ENCODE measurements around the gene TCEA2. TPM values are rescaled to one million over a fixed set of nuclear protein-coding genes. Genes with fewer than 3 reads are reported as not detected.

Gene TCEA2
- total and polyA plus RNA-seq, 2 of the 13 experiments (the other 11 are each of a cell fraction or from before 2014, with no cell fraction given), result 28.1 to 33.7 TPM

DNA sequence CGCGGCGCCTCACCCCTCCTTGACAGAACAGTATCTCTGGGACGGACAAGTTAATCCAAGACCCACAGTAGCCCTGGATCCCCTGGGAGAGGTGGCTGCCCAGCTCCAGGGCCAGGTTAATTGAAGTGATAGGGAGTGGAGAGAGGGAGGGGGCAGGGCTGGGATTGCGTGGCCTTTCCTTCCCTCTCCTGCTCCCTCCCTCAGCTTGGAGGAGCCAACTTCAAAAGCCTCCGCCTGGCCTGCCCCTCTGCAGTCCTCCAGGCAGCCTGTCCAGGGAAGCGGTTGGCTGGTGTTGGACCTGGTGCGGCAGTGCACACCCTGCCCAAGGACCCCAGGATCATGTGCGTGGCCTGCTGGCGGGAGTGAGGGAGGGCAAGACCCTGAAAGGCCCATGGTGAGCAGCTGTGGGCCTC, 27.1 kb upstream of the TCEA2 start, which contains the start of gene C20orf204 (continued):
- TF ChIP-seq, protein P1, sequence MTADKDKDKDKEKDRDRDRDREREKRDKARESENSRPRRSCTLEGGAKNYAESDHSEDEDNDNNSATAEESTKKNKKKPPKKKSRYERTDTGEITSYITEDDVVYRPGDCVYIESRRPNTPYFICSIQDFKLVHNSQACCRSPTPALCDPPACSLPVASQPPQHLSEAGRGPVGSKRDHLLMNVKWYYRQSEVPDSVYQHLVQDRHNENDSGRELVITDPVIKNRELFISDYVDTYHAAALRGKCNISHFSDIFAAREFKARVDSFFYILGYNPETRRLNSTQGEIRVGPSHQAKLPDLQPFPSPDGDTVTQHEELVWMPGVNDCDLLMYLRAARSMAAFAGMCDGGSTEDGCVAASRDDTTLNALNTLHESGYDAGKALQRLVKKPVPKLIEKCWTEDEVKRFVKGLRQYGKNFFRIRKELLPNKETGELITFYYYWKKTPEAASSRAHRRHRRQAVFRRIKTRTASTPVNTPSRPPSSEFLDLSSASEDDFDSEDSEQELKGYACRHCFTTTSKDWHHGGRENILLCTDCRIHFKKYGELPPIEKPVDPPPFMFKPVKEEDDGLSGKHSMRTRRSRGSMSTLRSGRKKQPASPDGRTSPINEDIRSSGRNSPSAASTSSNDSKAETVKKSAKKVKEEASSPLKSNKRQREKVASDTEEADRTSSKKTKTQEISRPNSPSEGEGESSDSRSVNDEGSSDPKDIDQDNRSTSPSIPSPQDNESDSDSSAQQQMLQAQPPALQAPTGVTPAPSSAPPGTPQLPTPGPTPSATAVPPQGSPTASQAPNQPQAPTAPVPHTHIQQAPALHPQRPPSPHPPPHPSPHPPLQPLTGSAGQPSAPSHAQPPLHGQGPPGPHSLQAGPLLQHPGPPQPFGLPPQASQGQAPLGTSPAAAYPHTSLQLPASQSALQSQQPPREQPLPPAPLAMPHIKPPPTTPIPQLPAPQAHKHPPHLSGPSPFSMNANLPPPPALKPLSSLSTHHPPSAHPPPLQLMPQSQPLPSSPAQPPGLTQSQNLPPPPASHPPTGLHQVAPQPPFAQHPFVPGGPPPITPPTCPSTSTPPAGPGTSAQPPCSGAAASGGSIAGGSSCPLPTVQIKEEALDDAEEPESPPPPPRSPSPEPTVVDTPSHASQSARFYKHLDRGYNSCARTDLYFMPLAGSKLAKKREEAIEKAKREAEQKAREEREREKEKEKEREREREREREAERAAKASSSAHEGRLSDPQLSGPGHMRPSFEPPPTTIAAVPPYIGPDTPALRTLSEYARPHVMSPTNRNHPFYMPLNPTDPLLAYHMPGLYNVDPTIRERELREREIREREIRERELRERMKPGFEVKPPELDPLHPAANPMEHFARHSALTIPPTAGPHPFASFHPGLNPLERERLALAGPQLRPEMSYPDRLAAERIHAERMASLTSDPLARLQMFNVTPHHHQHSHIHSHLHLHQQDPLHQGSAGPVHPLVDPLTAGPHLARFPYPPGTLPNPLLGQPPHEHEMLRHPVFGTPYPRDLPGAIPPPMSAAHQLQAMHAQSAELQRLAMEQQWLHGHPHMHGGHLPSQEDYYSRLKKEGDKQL (CRISPR knock-in tag; IDR thresholded peaks at IDR 0.05; ENCODE audit: low read depth), result 0 out of 2 replicates have a peak, but pooled peaks have one; percentile 50
- TF ChIP-seq, protein P2, sequence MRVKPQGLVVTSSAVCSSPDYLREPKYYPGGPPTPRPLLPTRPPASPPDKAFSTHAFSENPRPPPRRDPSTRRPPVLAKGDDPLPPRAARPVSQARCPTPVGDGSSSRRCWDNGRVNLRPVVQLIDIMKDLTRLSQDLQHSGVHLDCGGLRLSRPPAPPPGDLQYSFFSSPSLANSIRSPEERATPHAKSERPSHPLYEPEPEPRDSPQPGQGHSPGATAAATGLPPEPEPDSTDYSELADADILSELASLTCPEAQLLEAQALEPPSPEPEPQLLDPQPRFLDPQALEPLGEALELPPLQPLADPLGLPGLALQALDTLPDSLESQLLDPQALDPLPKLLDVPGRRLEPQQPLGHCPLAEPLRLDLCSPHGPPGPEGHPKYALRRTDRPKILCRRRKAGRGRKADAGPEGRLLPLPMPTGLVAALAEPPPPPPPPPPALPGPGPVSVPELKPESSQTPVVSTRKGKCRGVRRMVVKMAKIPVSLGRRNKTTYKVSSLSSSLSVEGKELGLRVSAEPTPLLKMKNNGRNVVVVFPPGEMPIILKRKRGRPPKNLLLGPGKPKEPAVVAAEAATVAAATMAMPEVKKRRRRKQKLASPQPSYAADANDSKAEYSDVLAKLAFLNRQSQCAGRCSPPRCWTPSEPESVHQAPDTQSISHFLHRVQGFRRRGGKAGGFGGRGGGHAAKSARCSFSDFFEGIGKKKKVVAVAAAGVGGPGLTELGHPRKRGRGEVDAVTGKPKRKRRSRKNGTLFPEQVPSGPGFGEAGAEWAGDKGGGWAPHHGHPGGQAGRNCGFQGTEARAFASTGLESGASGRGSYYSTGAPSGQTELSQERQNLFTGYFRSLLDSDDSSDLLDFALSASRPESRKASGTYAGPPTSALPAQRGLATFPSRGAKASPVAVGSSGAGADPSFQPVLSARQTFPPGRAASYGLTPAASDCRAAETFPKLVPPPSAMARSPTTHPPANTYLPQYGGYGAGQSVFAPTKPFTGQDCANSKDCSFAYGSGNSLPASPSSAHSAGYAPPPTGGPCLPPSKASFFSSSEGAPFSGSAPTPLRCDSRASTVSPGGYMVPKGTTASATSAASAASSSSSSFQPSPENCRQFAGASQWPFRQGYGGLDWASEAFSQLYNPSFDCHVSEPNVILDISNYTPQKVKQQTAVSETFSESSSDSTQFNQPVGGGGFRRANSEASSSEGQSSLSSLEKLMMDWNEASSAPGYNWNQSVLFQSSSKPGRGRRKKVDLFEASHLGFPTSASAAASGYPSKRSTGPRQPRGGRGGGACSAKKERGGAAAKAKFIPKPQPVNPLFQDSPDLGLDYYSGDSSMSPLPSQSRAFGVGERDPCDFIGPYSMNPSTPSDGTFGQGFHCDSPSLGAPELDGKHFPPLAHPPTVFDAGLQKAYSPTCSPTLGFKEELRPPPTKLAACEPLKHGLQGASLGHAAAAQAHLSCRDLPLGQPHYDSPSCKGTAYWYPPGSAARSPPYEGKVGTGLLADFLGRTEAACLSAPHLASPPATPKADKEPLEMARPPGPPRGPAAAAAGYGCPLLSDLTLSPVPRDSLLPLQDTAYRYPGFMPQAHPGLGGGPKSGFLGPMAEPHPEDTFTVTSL (CRISPR knock-in tag; IDR thresholded peaks at IDR 0.05; ENCODE audit: borderline replicate concordance), result no peak
- peak; percentile 52; the same call in 1 of the 2 replicates for TF ChIP-seq DNMT1 (CRISPR knock-in tag; IDR thresholded peaks at IDR 0.05)
- 0 out of 2 replicates have a peak, but pooled peaks have one; percentile 34 for TF ChIP-seq ZNF12 (CRISPR knock-in tag; IDR thresholded peaks at IDR 0.05)
- TF ChIP-seq, protein P3, sequence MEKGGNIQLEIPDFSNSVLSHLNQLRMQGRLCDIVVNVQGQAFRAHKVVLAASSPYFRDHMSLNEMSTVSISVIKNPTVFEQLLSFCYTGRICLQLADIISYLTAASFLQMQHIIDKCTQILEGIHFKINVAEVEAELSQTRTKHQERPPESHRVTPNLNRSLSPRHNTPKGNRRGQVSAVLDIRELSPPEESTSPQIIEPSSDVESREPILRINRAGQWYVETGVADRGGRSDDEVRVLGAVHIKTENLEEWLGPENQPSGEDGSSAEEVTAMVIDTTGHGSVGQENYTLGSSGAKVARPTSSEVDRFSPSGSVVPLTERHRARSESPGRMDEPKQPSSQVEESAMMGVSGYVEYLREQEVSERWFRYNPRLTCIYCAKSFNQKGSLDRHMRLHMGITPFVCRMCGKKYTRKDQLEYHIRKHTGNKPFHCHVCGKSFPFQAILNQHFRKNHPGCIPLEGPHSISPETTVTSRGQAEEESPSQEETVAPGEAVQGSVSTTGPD (CRISPR knock-in tag; IDR thresholded peaks at IDR 0.05), result no peak; the same call in 1 of the 2 replicates
- TF ChIP-seq KDM5A (IDR thresholded peaks at IDR 0.05; ENCODE audit: borderline replicate concordance, low read length), result no peak; the same call in 1 of the 2 replicates
- 0 out of 2 replicates have a peak, but pooled peaks have one; percentile 13 for TF ChIP-seq GZF1 (CRISPR knock-in tag; IDR thresholded peaks at IDR 0.05)
- TF ChIP-seq, protein P4, sequence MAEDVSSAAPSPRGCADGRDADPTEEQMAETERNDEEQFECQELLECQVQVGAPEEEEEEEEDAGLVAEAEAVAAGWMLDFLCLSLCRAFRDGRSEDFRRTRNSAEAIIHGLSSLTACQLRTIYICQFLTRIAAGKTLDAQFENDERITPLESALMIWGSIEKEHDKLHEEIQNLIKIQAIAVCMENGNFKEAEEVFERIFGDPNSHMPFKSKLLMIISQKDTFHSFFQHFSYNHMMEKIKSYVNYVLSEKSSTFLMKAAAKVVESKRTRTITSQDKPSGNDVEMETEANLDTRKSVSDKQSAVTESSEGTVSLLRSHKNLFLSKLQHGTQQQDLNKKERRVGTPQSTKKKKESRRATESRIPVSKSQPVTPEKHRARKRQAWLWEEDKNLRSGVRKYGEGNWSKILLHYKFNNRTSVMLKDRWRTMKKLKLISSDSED (CRISPR knock-in tag; IDR thresholded peaks at IDR 0.05), result no peak
- TF ChIP-seq ZNF225 (CRISPR knock-in tag; IDR thresholded peaks at IDR 0.05), result peak; percentile 42; the same call in 1 of the 2 replicates
- TF ChIP-seq, protein P5, sequence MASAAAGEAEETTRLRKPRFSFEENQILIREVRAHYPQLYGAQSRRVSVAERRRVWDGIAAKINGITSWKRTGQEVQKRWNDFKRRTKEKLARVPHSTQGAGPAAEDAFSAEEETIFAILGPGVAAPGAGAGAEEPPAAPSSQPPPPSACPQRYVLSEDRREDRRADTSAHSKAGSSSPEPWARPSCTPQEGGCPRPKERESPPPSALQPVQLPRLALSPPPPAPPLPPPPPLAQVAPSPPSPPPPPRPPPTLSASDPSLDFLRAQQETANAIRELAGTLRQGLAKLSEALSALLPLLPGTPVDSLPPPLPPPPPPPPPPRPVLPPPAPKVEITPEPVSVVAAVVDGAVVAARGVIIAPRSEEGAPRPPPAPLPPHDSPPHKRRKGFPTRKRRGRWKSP (CRISPR knock-in tag; IDR thresholded peaks at IDR 0.05), result no peak; the same call in 1 of the 2 replicates
- TF ChIP-seq FOXK2 (IDR thresholded peaks at IDR 0.05), result no peak
- TF ChIP-seq, protein P6, sequence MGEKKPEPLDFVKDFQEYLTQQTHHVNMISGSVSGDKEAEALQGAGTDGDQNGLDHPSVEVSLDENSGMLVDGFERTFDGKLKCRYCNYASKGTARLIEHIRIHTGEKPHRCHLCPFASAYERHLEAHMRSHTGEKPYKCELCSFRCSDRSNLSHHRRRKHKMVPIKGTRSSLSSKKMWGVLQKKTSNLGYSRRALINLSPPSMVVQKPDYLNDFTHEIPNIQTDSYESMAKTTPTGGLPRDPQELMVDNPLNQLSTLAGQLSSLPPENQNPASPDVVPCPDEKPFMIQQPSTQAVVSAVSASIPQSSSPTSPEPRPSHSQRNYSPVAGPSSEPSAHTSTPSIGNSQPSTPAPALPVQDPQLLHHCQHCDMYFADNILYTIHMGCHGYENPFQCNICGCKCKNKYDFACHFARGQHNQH (CRISPR knock-in tag; IDR thresholded peaks at IDR 0.05), result peak; percentile 94
- peak; percentile 71; the same call in 1 of the 2 replicates for TF ChIP-seq ARNTL (CRISPR knock-in tag; IDR thresholded peaks at IDR 0.05)
